ENCODE results near the gene RSPO4. TPM values are rescaled to one million over a fixed set of nuclear protein-coding genes. Genes with fewer than 3 reads are reported as not detected.

The RSPO4 gene
- total and polyA plus RNA-seq, 4 donors: 0.93 to 1.0 TPM; not detected in 2

GRCh38 chr20:998231-998830 is 3.8 kb downstream of the RSPO4 start:
- 62 to 70% methylated on average over 6 of the region's 6 CpGs for WGBS, 2 donors
- no peak for ATAC-seq (ENCODE audit: low FRiP score)
- no peaks in the 10 kb centered on the region for H3K9me3 ChIP-seq (ENCODE audit: control insufficient read depth, low read length)
- no peaks in the 10 kb centered on the region for H3K4me1 ChIP-seq (ENCODE audit: control insufficient read depth in 1 of 2, insufficient read depth in 2 of 2, low read length in 2 of 2)
- no peaks in the 10 kb centered on the region for H3K27me3 ChIP-seq (ENCODE audit: control insufficient read depth in 1 of 2, insufficient read depth in 2 of 2, low read length in 1 of 2)
- intact Hi-C loops (cut with DNase I): no loop called here
- H3K27ac ChIP-seq (ENCODE audit: low read depth in 1 of 2, low read length in 2 of 2): no peak overlapping the region
- H3K4me3 ChIP-seq (ENCODE audit: low read length in 2 of 2): no peak overlapping the region
- H3K36me3 ChIP-seq (ENCODE audit: control insufficient read depth in 1 of 2, insufficient read depth in 2 of 2, low read length in 1 of 2): no peaks in the 10 kb centered on the region
- DNase-seq: peak in 1 of 2 donors; percentile 55

- no peak for ATAC-seq (ENCODE audit: low FRiP score)
- intact Hi-C loops (cut with DNase I): no loop called here
- Histone ChIP-seq H3K9me3 (ENCODE audit: control insufficient read depth, low read length) (no peaks in the 10 kb centered on the region), H3K27me3 (ENCODE audit: control insufficient read depth in 1 of 2, insufficient read depth in 2 of 2, low read length in 1 of 2) (no peaks in the 10 kb centered on the region), H3K27ac (ENCODE audit: low read depth in 1 of 2, low read length in 2 of 2) (no peak overlapping the region), H3K4me3 (ENCODE audit: low read length in 2 of 2) (no peak overlapping the region), H3K36me3 (ENCODE audit: control insufficient read depth in 1 of 2, insufficient read depth in 2 of 2, low read length in 1 of 2) (no peaks in the 10 kb centered on the region), H3K4me1 (ENCODE audit: control insufficient read depth in 1 of 2, insufficient read depth in 2 of 2, low read length in 2 of 2) (no peaks in the 10 kb centered on the region)
- WGBS, 2 donors: 82 to 85% methylated on average over 6 of the region's 6 CpGs
- peak in 1 of 2 donors; percentile 39 for DNase-seq
Observed at GRCh38 chr20:997486-997885, 4.6 kb downstream of the RSPO4 start.

- intact Hi-C loops (cut with DNase I): no loop called here
- no peaks in the 10 kb centered on the region for H3K36me3 ChIP-seq (ENCODE audit: control insufficient read depth in 1 of 2, insufficient read depth in 2 of 2, low read length in 1 of 2)
- DNase-seq (peak in 1 of 2 donors; percentile 48), ATAC-seq (ENCODE audit: low FRiP score) (no peak)
- H3K9me3 ChIP-seq (ENCODE audit: control insufficient read depth, low read length): no peaks in the 10 kb centered on the region
- no peaks in the 10 kb centered on the region for H3K4me1 ChIP-seq (ENCODE audit: control insufficient read depth in 1 of 2, insufficient read depth in 2 of 2, low read length in 2 of 2)
- no peak overlapping the region for H3K27ac ChIP-seq (ENCODE audit: low read depth in 1 of 2, low read length in 2 of 2)
- WGBS, 2 donors: 80 to 88% methylated on average over 8 of the region's 8 CpGs
- no peaks in the 10 kb centered on the region for H3K27me3 ChIP-seq (ENCODE audit: control insufficient read depth in 1 of 2, insufficient read depth in 2 of 2, low read length in 1 of 2)
- H3K4me3 ChIP-seq (ENCODE audit: low read length in 2 of 2): no peak overlapping the region
Observed at GRCh38 chr20:997016-997415, 5.1 kb downstream of the RSPO4 start.

DNA sequence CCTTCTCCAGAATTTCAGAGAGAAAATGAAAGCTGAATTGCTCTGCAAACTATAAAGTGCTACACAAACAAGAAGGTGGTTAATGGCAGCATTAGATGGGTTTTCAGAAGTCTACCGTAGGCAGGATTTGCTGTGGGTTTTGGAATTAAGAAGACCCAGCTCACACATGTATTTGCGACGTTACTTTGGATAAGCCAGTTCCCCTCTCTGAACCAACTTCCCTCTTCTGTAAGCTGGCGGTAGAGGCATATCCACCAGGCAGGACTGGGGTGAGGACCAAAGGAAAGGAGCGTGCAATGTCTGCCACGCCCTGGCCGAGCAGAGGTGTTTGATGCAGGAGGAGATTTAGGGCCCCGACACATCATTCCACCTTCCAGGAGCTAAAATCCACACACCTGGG is 6.9 kb downstream of the RSPO4 start:
- H3K27me3 ChIP-seq (ENCODE audit: control insufficient read depth in 1 of 2, insufficient read depth in 2 of 2, low read length in 1 of 2): peaks cover 0 to under 1% of the 10 kb centered on the region in 2 donors
- no peaks in the 10 kb centered on the region for H3K9me3 ChIP-seq (ENCODE audit: control insufficient read depth, low read length)
- H3K36me3 ChIP-seq (ENCODE audit: control insufficient read depth in 1 of 2, insufficient read depth in 2 of 2, low read length in 1 of 2): no peaks in the 10 kb centered on the region
- H3K4me3 ChIP-seq (ENCODE audit: low read length in 2 of 2): no peak overlapping the region
- intact Hi-C loops (cut with DNase I): no loop called here
- DNase-seq (peak in 1 of 2 donors; percentile 24), ATAC-seq (ENCODE audit: low FRiP score) (no peak)
- 74 to 76% methylated on average over 8 of the region's 8 CpGs for WGBS, 2 donors
- no peak overlapping the region for H3K27ac ChIP-seq (ENCODE audit: low read depth in 1 of 2, low read length in 2 of 2)
- no peaks in the 10 kb centered on the region for H3K4me1 ChIP-seq (ENCODE audit: control insufficient read depth in 1 of 2, insufficient read depth in 2 of 2, low read length in 2 of 2)

DNA sequence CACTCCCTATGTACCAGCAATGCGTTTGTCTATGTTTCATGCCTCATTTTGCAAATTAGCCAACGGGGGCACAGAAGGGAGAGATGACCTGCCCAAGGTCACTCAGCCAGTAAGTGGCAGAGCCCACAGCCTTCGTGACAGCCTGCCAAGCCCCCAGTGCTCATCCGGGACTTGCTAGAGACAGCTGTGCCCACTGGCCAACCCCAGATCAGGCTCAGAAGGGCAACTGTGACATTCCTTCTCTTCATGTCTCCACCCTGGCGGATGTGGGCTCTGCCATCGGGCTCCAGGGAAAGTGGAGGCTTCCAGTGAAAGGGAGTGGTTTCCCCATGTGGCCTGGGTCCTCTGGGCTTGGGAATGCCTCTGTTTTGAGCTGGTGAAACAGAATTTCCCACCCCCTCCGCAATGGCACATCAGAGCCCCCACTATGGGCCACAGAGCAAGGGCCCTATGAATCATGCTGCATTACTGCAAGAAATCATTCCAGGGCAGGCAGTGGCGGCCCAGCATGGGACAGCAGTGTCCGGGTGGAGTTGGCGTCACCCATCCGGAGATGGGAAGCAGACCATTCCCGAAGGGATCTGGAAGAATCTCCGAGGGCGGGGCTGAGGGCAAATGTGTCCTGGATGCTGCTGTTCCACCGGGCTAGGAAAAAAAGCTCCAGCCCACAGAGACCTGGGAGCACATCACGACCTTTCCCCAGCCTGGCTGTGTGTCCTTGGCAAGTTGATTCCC is 9.1 kb downstream of the RSPO4 start:
- no peak overlapping the region for H3K27ac ChIP-seq (ENCODE audit: low read depth in 1 of 2, low read length in 2 of 2)
- 78 to 83% methylated on average over 16 of the region's 16 CpGs for WGBS, 2 donors
- no peak for ATAC-seq (ENCODE audit: low FRiP score)
- H3K4me1 ChIP-seq (ENCODE audit: control insufficient read depth in 1 of 2, insufficient read depth in 2 of 2, low read length in 2 of 2): no peaks in the 10 kb centered on the region
- no peak overlapping the region for H3K4me3 ChIP-seq (ENCODE audit: low read length in 2 of 2)
- H3K9me3 ChIP-seq (ENCODE audit: control insufficient read depth, low read length): no peaks in the 10 kb centered on the region
- no peaks in the 10 kb centered on the region for H3K36me3 ChIP-seq (ENCODE audit: control insufficient read depth in 1 of 2, insufficient read depth in 2 of 2, low read length in 1 of 2)
- intact Hi-C loops (cut with DNase I): no loop called here
- H3K27me3 ChIP-seq (ENCODE audit: control insufficient read depth in 1 of 2, insufficient read depth in 2 of 2, low read length in 1 of 2): peaks cover 0 to 2% of the 10 kb centered on the region in 2 donors
- peak in 1 of 2 donors; percentile 57 for DNase-seq

- ATAC-seq (ENCODE audit: low FRiP score) (no peak), DNase-seq (peak in 1 of 2 donors; percentile 37)
- intact Hi-C loops (cut with DNase I): no loop called here
- peaks cover 0 to 2% of the 10 kb centered on the region in 2 donors for H3K27me3 ChIP-seq (ENCODE audit: control insufficient read depth in 1 of 2, insufficient read depth in 2 of 2, low read length in 1 of 2)
- H3K4me1 ChIP-seq (ENCODE audit: control insufficient read depth in 1 of 2, insufficient read depth in 2 of 2, low read length in 2 of 2): no peaks in the 10 kb centered on the region
- H3K36me3 ChIP-seq (ENCODE audit: control insufficient read depth in 1 of 2, insufficient read depth in 2 of 2, low read length in 1 of 2): no peaks in the 10 kb centered on the region
- H3K9me3 ChIP-seq (ENCODE audit: control insufficient read depth, low read length): no peaks in the 10 kb centered on the region
- 75 to 81% methylated on average over 10 of the region's 10 CpGs for WGBS, 2 donors
- no peak overlapping the region for H3K27ac ChIP-seq (ENCODE audit: low read depth in 1 of 2, low read length in 2 of 2)
- H3K4me3 ChIP-seq (ENCODE audit: low read length in 2 of 2): no peak overlapping the region
Observed at GRCh38 chr20:991850-992249, 10.3 kb downstream of the RSPO4 start.

DNA sequence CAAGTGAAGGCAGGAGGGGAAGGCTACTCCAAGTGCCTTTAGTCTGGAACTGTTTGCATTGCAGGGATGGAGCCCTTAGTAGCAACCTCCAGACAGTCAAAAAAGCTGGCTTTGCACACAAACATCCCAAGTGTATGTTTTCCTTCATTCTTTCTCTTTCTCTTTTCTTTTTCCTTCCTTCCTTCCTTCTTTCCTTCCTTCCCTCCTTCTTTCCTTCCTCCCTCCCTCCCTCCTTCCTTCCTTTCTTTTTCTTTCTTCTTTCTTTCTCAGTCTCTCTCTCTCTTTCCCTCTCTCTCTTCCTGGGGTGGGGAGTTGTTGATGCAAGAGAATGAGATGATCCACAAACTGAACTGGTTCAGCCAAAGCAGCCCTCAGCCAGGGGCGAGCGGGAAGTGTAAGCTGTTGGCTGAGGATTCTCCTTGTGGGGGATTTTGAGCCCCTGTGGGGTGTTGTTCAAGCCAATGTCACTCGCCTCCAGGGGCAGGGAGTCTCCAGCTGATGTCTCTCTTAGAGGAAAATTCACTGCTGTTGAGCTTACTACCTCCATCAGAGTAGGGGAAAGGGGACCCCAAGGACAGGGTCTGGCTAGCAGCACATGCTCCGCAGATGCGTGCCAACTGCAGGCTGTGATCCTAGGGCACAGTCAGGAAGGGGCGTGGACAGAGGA is 11.7 kb downstream of the RSPO4 start:
- Histone ChIP-seq H3K9me3 (ENCODE audit: control insufficient read depth, low read length) (no peaks in the 10 kb centered on the region), H3K27ac (ENCODE audit: low read depth in 1 of 2, low read length in 2 of 2) (no peak overlapping the region), H3K36me3 (ENCODE audit: control insufficient read depth in 1 of 2, insufficient read depth in 2 of 2, low read length in 1 of 2) (no peaks in the 10 kb centered on the region), H3K4me3 (ENCODE audit: low read length in 2 of 2) (no peak overlapping the region), H3K27me3 (ENCODE audit: control insufficient read depth in 1 of 2, insufficient read depth in 2 of 2, low read length in 1 of 2) (peaks cover 0 to 2% of the 10 kb centered on the region in 2 donors), H3K4me1 (ENCODE audit: control insufficient read depth in 1 of 2, insufficient read depth in 2 of 2, low read length in 2 of 2) (no peaks in the 10 kb centered on the region)
- DNase-seq: no peak
- intact Hi-C loops (cut with DNase I): no loop called here
- WGBS, 2 donors: 49 to 51% methylated on average over 6 of the region's 6 CpGs
- ATAC-seq (ENCODE audit: low FRiP score): peak; percentile 9

DNA sequence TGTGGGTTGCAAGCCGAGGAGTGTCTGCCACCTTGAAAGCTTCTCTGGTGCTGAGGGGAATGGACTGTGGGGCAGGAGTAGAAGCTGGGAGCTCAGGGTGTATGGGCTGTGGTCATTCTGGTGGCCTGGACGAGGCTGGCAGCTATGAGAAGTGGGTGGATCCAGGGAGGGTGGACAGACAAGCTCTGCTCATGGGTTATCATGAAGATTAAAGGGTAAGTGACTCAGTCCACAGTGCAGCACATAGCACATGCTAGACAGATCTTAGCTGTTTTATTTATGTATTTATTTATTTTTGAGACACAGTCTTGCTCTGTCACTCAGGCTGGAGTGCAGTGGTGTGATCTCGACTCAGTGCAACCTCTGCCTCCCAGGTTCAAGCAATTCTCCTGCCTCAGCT is 13.8 kb downstream of the RSPO4 start:
- H3K4me1 ChIP-seq (ENCODE audit: control insufficient read depth in 1 of 2, insufficient read depth in 2 of 2, low read length in 2 of 2): no peaks in the 10 kb centered on the region
- ATAC-seq (ENCODE audit: low FRiP score) (no peak), DNase-seq (peak in 1 of 2 donors; percentile 7)
- WGBS, 2 donors: 49 to 61% methylated on average over 3 of the region's 3 CpGs
- no peak overlapping the region for H3K4me3 ChIP-seq (ENCODE audit: low read length in 2 of 2)
- no peaks in the 10 kb centered on the region for H3K36me3 ChIP-seq (ENCODE audit: control insufficient read depth in 1 of 2, insufficient read depth in 2 of 2, low read length in 1 of 2)
- H3K27ac ChIP-seq (ENCODE audit: low read depth in 1 of 2, low read length in 2 of 2): no peak overlapping the region
- no peaks in the 10 kb centered on the region for H3K9me3 ChIP-seq (ENCODE audit: control insufficient read depth, low read length)
- intact Hi-C loops (cut with DNase I): no loop called here
- peaks cover 0 to 2% of the 10 kb centered on the region in 2 donors for H3K27me3 ChIP-seq (ENCODE audit: control insufficient read depth in 1 of 2, insufficient read depth in 2 of 2, low read length in 1 of 2)
